Measurements from ENCODE around the gene KCNN4. TPM values are rescaled to one million over a fixed set of nuclear protein-coding genes. Genes with fewer than 3 reads are reported as not detected.

Gene KCNN4
- total and polyA plus RNA-seq, 2 of the 13 experiments (the other 11 are each of a cell fraction or from before 2014, with no cell fraction given) = 0.13 to 0.25 TPM

- TF ChIP-seq BCLAF1 (IDR thresholded peaks at IDR 0.05) (no peak), TAF15 (IDR thresholded peaks at IDR 0.05; ENCODE audit: low read depth, low read length, poor library complexity, severe bottlenecking) (no peak), ZNF354B (CRISPR knock-in tag; IDR thresholded peaks at IDR 0.05) (no peak), DRAP1 (CRISPR knock-in tag; IDR thresholded peaks at IDR 0.05) (peak; percentile 36; the same call in 1 of the 2 replicates), ZNF660 (CRISPR knock-in tag; IDR thresholded peaks at IDR 0.05; ENCODE audit: borderline replicate concordance, low read depth) (no peak), ZNF550 (CRISPR knock-in tag; IDR thresholded peaks at IDR 0.05; ENCODE audit: borderline replicate concordance) (no peak), ZNF180 (CRISPR knock-in tag; IDR thresholded peaks at IDR 0.05; ENCODE audit: borderline replicate concordance, low read depth) (no peak), ZNF124 (CRISPR knock-in tag; IDR thresholded peaks at IDR 0.05) (no peak), STAG1 (CRISPR knock-in tag; IDR thresholded peaks at IDR 0.05) (no peak), ZNF841 (CRISPR knock-in tag; IDR thresholded peaks at IDR 0.05; ENCODE audit: borderline replicate concordance) (no peak), KAT7 (CRISPR knock-in tag; IDR thresholded peaks at IDR 0.05; ENCODE audit: borderline replicate concordance) (no peak), ZNF552 (CRISPR knock-in tag; IDR thresholded peaks at IDR 0.05; ENCODE audit: borderline replicate concordance) (no peak), ELF1 (CRISPR knock-in tag; IDR thresholded peaks at IDR 0.05) (no peak), RBFOX2 (IDR thresholded peaks at IDR 0.05; ENCODE audit: low read depth, low read length) (peak; percentile 95), ZNF367 (CRISPR knock-in tag; IDR thresholded peaks at IDR 0.05; ENCODE audit: borderline replicate concordance) (no peak), TBP (CRISPR knock-in tag; IDR thresholded peaks at IDR 0.05) (no peak), ZSCAN29 (CRISPR knock-in tag; conservative IDR thresholded peaks at IDR 0.05) (no peak), ZNF652 (CRISPR knock-in tag; IDR thresholded peaks at IDR 0.05; ENCODE audit: borderline replicate concordance, low read depth) (no peak)
- TF ChIP-seq, protein P1, sequence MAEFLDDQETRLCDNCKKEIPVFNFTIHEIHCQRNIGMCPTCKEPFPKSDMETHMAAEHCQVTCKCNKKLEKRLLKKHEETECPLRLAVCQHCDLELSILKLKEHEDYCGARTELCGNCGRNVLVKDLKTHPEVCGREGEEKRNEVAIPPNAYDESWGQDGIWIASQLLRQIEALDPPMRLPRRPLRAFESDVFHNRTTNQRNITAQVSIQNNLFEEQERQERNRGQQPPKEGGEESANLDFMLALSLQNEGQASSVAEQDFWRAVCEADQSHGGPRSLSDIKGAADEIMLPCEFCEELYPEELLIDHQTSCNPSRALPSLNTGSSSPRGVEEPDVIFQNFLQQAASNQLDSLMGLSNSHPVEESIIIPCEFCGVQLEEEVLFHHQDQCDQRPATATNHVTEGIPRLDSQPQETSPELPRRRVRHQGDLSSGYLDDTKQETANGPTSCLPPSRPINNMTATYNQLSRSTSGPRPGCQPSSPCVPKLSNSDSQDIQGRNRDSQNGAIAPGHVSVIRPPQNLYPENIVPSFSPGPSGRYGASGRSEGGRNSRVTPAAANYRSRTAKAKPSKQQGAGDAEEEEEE (CRISPR knock-in tag; IDR thresholded peaks at IDR 0.05; ENCODE audit: borderline replicate concordance) = no peak
- TF ChIP-seq, protein P2, sequence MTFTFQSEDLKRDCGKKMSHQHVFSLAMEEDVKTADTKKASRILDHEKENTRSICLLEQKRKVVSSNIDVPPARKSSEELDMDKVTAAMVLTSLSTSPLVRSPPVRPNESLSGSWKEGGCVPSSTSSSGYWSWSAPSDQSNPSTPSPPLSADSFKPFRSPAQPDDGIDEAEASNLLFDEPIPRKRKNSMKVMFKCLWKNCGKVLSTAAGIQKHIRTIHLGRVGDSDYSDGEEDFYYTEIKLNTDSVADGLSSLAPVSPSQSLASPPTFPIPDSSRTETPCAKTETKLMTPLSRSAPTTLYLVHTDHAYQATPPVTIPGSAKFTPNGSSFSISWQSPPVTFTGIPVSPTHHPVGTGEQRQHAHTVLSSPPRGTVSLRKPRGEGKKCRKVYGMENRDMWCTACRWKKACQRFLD (CRISPR knock-in tag; IDR thresholded peaks at IDR 0.05; ENCODE audit: borderline replicate concordance) = peak; percentile 23; the same call in 1 of the 2 replicates
- TF ChIP-seq, protein P3, sequence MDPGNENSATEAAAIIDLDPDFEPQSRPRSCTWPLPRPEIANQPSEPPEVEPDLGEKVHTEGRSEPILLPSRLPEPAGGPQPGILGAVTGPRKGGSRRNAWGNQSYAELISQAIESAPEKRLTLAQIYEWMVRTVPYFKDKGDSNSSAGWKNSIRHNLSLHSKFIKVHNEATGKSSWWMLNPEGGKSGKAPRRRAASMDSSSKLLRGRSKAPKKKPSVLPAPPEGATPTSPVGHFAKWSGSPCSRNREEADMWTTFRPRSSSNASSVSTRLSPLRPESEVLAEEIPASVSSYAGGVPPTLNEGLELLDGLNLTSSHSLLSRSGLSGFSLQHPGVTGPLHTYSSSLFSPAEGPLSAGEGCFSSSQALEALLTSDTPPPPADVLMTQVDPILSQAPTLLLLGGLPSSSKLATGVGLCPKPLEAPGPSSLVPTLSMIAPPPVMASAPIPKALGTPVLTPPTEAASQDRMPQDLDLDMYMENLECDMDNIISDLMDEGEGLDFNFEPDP (CRISPR knock-in tag; conservative IDR thresholded peaks at IDR 0.05) = no peak
These were observed 26.1 kb downstream of the KCNN4 start, which contains the start of gene SMG9 (continued) for GRCh38 chr19:43754503-43755255.
